Fibroblast of skin of left quadriceps (primary cell): ENCODE data around the gene KRABD2.
"Not testable (repeated sequence)": the region's sequence is repeated elsewhere in the genome, so short reads cannot be mapped to it uniquely, and the experiment has no call there.

Experiments
- DNase-seq, 2 experiments: peaks; one replicate each; pipeline ENCODE4 v3.0.0-alpha.2; 2013; ENCODE audit warnings: low read depth in 2 of 2

Gene KRABD2

DNA sequence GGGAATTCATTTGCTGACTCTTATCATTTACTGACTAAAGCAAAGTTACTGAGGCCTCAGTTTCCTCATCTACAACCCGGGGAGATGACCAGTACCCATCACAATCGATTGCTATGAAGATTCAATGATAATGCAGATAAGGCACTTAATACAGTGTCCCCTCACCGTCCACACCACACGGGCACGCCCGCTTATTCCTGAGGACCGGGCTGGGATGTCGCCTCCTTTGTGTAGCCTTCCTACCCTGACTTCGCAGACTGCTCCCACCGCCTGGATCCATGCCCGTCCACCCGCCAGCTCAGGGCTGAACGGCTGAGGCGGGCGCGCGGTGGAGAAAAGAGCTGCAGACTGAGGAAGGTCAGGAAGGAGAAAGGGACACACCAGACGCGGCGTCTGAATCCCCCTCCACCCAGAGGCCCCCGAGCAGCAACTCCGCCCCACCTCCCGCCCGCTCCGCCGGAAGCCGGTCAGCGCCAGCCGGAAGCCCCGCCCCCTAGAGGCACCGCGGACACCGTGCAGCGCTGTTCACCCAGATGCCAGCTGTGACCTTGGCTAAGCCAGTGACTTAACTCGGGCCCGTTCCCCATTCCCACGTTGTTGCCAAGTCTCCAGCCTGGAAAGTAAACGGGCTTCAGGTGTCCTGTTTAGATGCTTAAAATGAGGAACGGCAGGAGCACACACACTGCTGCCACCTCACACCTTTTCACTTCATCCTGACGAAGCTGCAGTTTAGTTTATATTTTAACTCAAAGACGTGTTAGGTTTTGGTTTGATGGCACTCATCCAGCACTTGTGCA is at the start of gene KRABD2:
KRABD2 (minus strand) TSS at position 434 of the 797 bp plus-strand sequence.
- peak; percentile 49 to 51 for DNase-seq

DNA sequence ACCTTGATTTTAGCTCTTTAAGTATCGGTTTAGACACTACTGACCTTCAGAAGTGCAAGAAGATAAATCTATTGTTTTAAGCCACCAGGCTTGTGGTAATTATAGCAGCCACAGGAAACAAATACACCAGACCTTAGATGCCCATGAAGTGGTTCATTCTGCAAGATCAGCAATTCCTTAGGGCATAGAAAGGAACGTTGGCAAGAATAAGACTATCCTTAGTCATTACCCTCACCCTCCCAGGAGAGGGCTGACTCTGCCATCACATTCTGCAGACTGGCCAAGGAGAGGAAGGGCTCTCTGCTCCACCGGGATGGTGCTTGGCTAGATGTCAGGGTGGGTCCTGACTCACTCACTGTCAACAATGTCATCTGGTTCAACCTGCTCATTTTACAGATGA is 45.1 kb upstream of the KRABD2 start:
- no peak for DNase-seq

DNA sequence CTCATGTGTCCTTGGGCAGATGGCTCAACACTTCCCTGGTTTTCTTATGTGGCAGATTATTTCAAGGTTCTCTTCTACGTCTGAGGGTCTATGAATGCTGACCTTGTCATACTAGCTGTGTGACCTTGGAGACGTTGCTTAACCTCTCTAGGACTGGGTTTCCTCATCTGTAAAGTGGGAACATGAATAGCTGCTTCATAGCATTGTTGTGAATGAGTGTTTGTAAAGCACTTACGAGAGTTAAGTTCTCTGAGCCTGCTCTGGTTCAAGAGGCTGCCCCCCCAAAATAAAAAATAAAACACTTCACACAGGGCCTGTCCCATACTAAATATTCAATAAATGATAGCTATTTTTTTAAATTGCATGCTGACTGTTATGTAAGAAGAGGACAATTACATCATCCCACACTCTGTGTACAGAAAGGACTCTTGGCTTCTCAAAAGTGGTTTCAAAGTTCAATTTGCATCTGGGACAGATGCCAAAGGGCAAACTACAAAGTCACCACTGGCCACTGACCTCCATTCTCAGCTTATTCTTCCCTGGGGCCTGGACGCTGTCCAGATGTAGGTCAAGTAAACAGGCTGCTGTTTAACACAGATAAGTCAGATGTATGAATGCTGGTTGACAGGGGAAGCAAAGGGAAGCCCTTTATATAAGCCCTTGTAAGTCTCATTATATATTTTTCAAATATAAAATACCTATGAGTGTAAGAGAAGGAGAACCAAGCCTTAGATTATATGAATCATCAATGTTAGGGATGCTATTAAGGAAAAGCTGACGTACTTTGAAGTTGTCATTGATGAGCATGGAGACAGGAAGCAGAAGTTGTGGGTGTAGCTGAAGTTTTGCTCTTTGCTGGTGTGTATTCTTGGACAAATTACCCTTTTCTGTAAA is 43.8 kb upstream of the KRABD2 start:
- no peak for DNase-seq

- no peak for DNase-seq
Measured at GRCh38 chr17:8419305-8419704, 42.8 kb upstream of the KRABD2 start.

GRCh38 chr17:8418471-8418870 is 42.0 kb upstream of the KRABD2 start:
- no peak for DNase-seq

DNA sequence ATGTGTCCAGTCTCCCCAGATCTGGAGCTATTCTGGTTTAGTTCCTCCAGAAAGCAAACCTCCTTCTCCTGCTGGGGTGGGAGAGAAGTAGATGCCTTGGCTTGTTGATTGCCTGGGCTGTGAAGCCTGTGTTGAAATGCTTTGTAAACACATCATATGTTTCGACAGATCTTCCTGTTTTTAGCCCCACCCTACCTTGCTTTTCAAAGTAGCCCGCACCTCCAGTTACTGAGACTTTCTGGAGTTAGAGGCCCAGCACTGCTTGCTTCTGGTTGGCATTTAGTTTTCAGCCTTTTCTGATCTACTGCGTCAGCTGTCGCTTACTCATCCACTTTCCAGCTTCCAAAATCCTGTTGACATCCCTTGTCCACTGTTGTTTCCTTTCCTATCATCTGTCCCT is 41.3 kb upstream of the KRABD2 start:
- no peak for DNase-seq

DNA sequence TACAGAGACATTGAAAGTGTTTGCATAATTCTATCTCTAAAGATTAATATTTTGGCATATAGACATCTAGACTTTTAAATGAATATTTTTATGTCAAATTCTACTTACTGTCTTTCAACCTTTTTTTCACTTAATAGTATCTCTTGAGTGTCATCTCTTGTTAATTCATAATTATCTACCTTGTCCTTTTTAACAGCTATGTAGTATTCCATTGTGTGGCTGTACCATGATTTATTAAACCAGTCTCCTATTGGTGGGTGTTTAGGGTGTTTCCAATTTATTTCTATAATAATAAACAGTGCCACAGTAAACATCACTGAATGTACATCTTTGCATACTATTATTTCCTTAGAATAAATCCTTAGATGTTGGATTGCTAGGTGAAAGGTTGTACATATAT is 37.4 kb upstream of the KRABD2 start:
- DNase-seq: no peak

- DNase-seq: no peak
Measured at GRCh38 chr17:8413328-8413727, 36.8 kb upstream of the KRABD2 start.

- no peak for DNase-seq
Measured at GRCh38 chr17:8412089-8412488, 35.6 kb upstream of the KRABD2 start.

DNA sequence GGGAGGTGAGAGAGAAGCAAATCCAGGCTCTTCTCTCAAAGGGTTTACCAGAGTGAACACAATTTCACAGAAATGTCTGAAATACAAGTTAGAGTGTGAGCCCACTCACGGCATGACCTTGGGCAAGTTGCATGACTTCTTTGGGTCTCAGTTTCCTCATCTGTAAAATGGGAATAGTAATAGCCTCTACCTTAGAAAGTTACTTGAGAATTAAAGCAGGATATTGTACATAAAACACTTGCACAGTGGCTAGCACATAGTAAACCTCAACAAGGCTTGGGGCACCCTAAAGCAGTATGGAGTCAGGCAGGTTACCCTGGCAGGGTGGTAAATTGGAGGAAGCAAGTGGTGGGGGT is 34.4 kb upstream of the KRABD2 start:
- no peak for DNase-seq

- DNase-seq: peak; percentile 65 to 69
Measured at GRCh38 chr17:8409966-8410882, 33.7 kb upstream of the KRABD2 start.

DNA sequence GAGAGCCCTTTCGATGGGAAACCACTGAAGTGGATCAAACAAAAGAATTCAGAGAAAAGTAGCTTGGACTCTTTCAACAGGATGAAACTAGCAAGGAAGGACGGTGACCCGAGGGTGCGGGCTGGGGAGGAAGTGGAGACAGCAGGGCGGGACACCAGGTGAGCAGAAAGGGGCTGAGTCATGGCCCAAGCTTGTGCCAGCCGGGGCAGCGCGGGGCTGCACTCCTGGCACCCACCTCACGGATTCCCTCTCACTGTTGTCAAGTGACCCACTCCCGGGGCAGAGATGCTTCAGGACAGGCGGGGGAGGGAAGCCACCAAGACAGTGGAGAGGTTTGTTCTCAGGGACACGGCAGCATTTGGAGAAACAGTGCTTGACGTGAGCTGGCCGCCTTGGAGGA is 31.9 kb upstream of the KRABD2 start:
- DNase-seq: no peak

DNA sequence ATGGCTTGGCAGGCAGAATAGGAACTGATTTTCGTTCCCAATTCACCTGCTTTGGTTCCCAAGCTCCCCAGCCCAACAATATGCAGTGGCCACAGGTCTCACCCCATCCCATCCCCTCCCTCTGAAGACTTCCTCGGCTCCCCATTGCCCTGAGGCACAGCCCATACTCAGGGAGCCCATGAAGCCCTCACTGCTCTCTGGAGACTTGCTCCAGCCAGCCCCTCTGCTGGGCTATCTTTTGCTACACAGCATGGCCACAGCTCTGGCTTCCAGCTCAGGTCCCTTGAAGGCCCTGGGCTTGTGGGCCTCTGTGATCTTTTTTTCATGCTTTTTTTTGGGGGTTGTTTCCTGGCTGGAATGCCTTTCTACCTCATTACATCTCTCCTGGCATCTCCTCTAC is 29.7 kb upstream of the KRABD2 start:
- DNase-seq: no peak

DNA sequence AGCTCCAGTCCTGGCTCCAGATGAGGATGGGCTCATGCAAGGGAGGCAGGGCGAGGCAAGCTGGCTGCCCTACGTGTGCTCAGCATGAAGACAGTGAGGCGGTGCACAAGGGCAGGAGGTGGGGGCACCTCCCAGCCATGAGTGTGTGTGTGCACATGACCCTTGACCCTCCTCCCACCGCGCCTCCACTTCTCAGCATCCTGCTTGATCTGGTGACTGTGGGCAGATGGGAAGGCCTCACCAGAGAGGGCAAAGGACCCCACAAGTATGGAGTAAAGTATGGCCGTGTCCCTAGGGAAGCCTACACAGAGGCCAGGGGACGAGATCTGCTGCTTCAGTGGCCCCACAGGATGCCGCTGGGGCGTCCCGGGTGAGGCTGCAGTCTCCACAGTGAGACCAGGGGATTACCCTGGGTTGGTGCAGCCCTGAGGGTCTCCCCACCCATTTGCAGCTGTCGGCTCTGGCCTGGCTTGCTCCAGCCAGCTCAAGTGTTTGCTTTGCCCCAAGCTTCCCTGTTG is 29.1 kb upstream of the KRABD2 start:
- DNase-seq: no peak

GRCh38 chr17:8402921-8403536 is 26.5 kb upstream of the KRABD2 start:
- no peak for DNase-seq

- DNase-seq: no peak
Measured at GRCh38 chr17:8401107-8401506, 24.6 kb upstream of the KRABD2 start.

DNA sequence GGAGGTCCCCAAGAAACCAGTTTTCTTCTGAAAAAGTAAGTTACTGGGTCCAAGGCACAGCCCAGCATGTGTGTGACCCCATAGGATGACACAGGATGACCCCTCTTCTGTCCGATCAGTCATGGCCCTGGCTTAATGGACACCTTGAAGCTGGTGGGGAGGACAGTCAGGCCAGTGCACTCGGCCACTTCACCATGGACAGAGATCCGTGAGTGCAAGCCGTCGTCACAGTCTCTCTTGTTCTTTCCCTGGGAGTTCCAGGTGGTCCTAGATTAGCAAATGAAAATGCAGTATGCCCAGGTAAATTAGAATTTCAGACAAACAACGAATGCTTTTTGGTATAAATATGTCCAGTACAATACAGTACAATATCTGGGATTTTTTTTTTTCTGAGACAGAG is 22.5 kb upstream of the KRABD2 start:
- no peak for DNase-seq

GRCh38 chr17:8397636-8398035 is 21.1 kb upstream of the KRABD2 start, which contains the start of gene RNF222:
Gene RNF222, minus strand, starts transcription at chr17:8397827. Its CDS starts 4,366 bp downstream, at chr17:8393461.
- DNase-seq: no peak

DNA sequence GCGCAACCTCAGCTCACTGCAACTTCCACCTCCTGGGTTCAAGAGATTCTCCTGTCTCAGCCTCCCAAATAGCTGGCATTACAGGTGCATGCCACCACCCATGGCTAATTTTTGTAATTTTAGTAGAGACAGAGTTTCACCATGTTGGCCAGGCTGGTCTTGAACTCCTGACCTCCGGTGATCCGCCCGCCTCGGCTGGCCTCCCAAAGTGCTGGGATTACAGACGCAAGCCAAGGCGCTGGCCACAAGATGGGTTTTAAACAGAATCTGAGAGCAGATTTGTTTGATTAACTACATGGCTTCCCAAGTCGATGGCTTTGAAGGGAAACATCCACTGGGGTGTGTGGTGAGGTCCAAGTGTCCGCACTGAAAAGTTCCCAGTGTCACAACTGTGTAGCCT is 18.0 kb upstream of the KRABD2 start:
- not testable (repeated sequence) for DNase-seq

GRCh38 chr17:8393470-8394231 is 17.1 kb upstream of the KRABD2 start:
- no peak for DNase-seq
